GM21367 (cell line): ENCODE measurements around the gene SLC25A42.
A peak's percentile ranks its signal among the peaks of the same experiment; 100 is the strongest.
"Not testable (repeated sequence)": the region's sequence is repeated elsewhere in the genome, so short reads cannot be mapped to it uniquely, and the experiment has no call there.

ENCODE experiments used
- ATAC-seq: cut with Tn5 transposase; IDR thresholded peaks from one replicate; pipeline ENCODE4 v1.9.1; 2021; ENCODE audit not compliant: unreplicated experiment

The SLC25A42 gene

GRCh38 chr19:19132912-19133311 is 69.1 kb downstream of the SLC25A42 start:
- no peak for ATAC-seq

DNA sequence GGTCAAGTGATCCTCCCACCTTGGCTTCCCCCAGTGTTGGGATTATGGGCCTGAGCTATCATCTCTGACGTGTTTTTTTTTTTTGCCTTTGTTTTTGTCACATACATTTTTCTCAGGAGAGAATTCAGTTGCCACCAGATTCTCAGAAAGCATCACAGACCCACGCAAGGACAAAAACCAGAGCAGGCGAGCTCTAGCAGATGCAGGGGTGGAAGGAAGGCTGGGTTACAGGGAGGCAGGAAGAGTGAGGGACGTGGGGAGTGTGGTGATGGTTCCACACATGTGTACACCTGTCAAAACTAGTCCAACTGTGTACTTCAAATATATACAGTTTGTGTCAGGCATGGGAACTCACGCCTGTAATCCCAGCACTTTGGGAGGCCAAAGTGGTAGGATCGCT is 70.2 kb downstream of the SLC25A42 start:
- no peak for ATAC-seq

GRCh38 chr19:19134687-19135158 is 70.9 kb downstream of the SLC25A42 start:
- no peak for ATAC-seq

GRCh38 chr19:19135713-19136112 is 71.9 kb downstream of the SLC25A42 start:
- not testable (repeated sequence) for ATAC-seq

GRCh38 chr19:19137556-19138108 is 73.8 kb downstream of the SLC25A42 start:
- no peak for ATAC-seq

DNA sequence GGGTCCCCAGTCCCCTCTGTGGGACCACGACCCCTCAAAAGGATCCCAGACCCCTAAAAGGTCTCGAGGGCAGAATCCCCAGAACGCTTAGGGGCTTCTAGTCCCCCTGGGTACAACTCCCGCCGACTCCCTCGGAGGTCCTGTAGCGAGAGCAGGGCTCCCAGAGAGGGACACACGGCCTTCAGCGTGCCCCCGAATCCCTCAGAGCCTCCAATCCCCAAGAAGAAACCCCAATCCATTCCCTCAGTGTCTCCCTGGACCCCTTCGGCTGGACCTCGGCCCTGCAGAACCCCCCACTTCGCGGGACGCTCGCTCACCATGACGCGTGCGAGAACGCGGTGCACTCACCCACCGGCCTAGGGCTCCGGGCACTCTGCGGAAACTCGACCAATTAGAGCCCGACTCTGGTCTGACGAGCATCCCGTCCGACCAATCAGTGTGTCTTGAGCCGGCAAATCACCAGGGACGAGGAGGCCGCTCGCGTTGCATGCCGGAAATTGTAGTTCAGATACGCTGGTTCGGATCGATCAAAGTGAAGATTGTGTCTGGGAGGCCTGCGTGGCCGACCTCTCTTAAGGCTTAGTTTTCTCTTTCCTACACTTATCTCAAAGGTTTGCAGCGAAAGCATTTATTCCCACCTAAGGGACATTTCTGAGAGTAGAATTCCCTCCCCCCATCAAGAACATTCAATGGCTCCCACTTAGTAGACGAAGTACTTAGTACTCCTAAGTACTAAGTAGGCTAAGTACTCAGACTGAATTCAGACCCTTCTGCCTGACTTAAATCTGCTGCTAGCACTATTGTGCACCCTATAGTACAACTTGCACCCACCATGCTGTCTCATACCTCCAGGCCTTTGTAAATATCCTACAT is 74.6 kb downstream of the SLC25A42 start, which contains the start of gene TMEM161A:
Gene TMEM161A (minus strand): TSS at position 370 of the 873 bp plus-strand sequence. CDS start 50 bp downstream, at position 320.
- peak; percentile 97 for ATAC-seq

DNA sequence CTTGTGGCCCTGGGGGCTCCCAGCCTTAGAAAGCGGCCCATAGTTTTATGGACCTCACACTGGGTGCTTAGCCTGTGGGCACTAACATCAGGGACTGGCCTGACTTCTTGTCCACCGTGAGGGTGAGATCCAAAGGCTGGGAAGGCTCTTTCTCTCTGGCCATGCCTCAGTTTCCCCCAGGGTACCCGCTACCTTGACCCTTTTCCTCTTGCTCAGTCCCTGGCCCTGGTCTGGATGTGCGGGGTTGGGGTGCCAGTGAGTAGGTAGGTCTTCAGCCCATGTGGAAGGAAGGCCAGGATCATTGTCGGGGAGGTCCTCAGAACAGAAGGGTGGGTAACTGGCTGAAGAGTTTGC is 76.1 kb downstream of the SLC25A42 start:
- no peak for ATAC-seq

DNA sequence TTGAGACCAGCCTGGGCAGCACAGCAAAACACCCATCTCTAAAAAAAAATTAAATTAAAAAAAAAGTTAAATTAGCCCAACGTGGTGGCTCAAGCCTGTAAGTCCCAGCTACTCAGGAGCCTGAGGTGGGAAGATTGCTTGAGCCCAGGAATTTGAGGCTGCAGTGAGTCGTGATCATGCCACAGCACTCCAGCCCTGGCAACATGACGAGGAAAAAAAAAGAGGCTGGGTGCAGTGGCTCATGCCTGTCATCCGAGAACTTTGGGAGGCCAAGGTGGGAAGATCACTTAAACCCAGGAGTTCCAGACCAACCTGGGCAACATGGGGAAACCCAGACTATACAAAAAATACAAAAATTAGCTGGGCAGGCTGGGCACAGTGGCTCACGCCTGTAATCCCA is 76.7 kb downstream of the SLC25A42 start:
- no peak for ATAC-seq

GRCh38 chr19:19142347-19142746 is 78.6 kb downstream of the SLC25A42 start:
- no peak for ATAC-seq

DNA sequence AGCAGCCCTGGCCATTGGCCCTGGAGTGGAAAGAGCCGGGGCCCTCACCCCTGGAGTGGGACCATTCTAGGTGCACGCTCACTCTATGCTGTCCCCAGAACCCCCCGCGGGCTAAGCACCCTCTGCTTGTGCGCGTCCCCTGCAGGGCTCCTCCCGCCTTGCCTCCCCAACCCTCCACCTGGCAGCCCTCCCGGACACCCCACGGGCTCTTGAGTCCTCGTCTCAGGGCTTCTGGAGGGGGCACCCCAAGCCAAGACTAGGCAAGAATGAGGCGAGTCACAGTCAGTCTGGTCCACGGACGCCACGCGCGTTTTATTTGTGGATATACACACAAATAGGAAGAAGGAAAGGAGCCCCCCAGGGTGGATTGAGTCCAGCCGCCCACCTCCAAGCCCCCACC is 81.5 kb downstream of the SLC25A42 start:
- no peak for ATAC-seq

DNA sequence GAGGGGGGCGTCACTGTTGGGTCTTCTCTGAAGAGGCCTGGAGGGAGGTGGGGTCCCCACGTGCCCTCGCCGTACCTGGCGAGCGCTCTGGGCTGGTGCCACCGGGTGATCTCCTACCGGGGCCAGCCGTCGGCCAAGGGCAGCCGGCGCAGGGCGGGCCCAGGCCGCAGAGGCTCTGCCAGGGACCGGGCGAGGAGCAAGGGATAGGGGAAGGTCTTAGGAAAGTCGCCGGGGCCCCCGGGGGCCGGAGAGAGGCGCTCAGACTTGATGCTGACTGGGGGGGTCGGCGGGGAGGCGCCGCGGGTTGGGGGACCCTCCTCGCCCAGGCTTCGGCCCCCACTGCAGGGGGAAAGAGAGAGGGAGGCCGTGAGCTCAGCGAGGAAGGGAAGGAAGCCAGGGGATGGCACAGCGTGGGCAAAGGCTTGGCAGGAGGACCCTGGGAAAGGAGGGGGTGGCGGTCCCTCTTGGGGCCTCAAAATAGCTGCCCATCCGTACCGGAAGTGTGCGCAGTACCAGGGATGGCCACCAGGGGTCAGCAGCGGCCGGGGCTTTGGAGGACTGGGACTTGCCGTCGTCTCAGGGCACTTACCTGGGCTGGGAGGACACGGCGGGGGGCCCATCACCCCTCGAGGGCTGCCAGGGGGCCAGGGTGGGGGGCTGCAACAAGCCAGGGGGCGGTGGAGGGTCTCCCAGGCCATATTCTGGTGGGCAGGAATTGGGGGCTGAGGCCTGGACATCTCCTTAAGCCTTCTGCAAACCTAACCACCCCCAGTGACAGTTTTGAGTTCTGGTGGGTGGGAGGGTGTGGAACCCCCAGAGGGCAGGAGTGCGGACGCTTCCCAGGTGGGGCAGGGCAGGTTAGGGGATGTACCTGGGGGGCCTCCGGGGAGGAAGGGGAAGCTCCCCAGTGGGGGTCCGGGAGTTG is 82.2 kb downstream of the SLC25A42 start:
- ATAC-seq = no peak

DNA sequence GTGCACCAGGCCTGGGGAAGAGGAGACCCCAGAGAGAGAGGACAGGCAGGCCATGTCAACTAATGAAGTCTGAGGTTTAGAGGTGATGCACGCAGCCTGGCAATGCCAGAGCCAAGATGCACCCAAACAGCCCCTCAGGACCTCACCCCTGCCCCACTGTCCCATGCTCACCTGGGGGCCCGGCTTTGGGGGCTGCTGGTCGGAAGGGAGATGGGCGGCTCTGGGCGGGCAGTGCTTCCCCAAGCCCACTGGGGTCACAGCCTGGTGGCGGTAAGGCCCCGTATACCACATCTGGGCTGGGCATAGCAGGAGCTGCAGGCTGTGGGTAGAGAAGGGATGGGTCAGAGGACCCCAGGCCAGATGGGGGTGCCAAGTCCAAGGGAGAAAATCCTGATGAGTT is 83.1 kb downstream of the SLC25A42 start:
- ATAC-seq = no peak

- no peak for ATAC-seq
These were observed 83.5 kb downstream of the SLC25A42 start for GRCh38 chr19:19147344-19147743.

GRCh38 chr19:19148504-19148903 is 84.7 kb downstream of the SLC25A42 start:
- ATAC-seq = not testable (repeated sequence)

DNA sequence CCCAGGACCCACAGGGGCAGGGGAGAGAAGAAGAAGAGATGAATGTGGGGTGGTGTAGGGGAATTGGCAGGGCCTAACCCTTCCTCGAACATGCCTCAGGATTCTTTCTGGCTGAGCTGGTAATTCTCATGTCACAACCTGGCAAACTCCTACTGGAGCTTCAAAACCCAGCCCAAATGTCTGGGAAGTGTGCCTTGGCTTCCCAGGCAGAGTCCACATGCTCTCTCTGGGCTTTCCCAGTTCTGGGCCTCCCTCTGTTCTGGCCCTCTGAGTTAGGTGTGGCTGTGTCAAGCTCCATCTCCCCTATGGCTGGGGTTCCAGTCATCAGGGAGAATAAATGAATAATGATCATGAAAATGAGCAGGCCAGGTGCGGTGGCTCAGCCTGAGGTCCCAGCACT is 85.6 kb downstream of the SLC25A42 start:
- ATAC-seq = no peak

DNA sequence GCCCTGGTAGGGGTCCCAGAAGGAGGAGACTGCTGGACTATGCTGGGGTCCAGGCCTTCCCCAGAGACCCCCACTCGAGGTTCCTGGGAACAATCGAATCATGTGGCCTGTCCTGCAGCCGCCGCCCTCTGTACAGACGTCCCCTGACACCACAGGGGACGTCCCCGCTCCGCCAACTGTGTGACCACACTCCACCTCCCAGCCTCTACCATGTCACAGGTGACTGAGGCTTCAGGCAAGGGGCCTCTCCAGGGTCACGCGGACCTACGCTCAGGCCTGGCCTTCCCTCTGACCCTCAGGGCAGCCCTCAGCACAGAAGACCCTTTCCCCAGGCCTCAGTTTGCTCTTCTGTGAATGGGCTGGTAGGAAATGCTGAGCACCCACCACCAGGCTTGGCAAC is 87.6 kb downstream of the SLC25A42 start:
- ATAC-seq = no peak

DNA sequence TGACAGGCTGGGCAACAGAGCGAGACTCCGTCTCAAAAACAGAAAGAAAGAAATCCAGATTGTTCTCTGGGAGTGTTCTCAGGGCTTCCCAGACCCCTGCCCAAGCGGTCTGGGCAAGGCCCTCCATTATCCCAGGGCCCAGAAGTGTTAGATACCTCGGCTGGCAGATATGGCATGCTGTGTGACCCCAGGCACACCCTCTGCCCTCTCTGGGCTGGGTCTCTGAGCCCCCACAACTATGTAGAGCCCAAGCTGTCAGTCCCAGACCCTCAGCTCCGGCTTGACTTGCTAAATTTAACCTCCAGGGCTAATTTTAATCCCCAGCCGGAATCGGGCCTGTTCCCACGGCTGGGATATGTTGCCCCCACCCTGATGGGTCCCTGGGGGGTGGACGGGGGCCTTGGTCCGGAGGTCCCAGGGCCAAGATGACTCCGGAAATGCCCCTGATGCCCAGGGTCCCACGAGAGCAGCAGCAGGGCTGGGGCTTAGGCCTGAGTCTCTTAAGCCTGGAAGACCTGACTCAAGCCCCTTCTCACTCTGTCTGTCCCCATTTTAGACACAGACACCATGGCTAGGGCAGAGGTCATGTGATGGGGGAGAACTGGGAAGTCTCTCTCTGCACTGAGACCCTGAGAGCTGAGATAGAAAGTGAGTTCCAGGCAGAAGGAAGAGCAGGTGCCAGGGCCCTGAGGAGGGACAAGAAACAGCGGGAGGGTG is 89.0 kb downstream of the SLC25A42 start:
- no peak for ATAC-seq

DNA sequence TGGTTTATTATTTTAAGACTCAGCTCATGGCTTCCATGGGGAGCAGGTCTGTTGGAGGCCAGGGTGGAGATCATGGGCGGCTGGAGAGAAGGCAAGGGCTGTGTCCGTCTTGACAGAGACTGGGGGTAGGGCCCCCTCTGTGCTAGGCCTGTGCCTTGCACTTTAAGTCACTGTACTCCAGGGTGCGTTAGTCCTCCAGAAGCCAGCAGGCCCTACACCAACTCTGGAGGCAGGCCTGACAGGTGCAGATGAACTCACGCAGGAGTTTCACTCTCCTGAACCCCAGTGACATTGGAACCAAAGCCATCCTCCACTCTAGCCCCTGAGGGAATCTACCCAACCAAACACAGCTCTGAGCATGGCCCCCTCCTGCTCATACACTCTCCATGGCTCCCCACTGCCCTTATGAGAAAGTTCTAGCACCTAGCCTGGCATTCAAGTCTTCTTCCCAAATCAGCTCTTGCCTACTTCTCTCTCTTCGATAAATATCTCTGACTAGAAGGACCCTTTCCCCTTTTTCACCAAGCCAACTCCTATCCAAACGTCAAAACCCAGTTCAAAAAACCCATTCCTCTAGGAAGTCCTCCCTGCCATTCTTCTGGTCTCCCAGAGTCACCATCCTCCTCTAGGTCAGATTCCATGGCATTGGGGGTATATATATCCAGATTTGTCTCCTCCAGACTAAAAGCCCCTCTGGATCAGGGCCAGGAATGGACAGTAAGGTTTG is 91.1 kb downstream of the SLC25A42 start:
- no peak for ATAC-seq

GRCh38 chr19:19155495-19156219 is 91.9 kb downstream of the SLC25A42 start:
- ATAC-seq = peak; percentile 56
